K562 (cell line): Measurements from ENCODE around the gene LRRIQ1.

Experiments
- ARNT ChIP-seq, 2 experiments: fragments of 450-650 bp; IDR thresholded peaks; 2 replicates each; pipeline ENCODE4 v1.6.1; 2016; ENCODE audit warnings: mild to moderate bottlenecking in 1 of 2
- ATF1 ChIP-seq, 2 experiments: fragments of 450-650 bp in 1 of 2; IDR thresholded peaks; 2 replicates each; pipeline ENCODE4 v1.6.1; 2016; ENCODE audit warnings: missing compliant biosample characterization in 1 of 2, missing genetic modification characterization in 1 of 2
- C11orf30 ChIP-seq: fragments of 450-650 bp; IDR thresholded peaks from 2 replicates; pipeline ENCODE4 v1.6.1; 2016; ENCODE audit warnings: low read depth, mild to moderate bottlenecking
- EZH2 ChIP-seq: IDR thresholded peaks from 2 replicates; pipeline ENCODE4 v1.6.1; 2012; ENCODE audit warnings: low read depth, mild to moderate bottlenecking, inconsistent platforms, low read length, borderline replicate concordance
- PHF8 ChIP-seq: fragments of 200-600 bp; sonication (generic); IDR thresholded peaks from 2 replicates; pipeline ENCODE4 v1.6.1; 2012; ENCODE audit warnings: mixed run types, mild to moderate bottlenecking, inconsistent platforms, low read length, moderate library complexity, borderline replicate concordance
- RCOR1 ChIP-seq, 2 experiments: IDR thresholded peaks; 2 replicates each; pipeline ENCODE4 v1.6.1; 2012; ENCODE audit warnings: low read depth in 2 of 2, low read length in 2 of 2, borderline replicate concordance in 1 of 2, improper control_type of control experiment in 1 of 2
- SREBF2 ChIP-seq: sonication (generic); formaldehyde crosslinking; IDR thresholded peaks from 2 replicates; pipeline ENCODE4 v1.4.0; 2020; ENCODE audit warnings: mild to moderate bottlenecking, missing genetic modification reagents
- TCF7 ChIP-seq: sonication (generic); IDR thresholded peaks from 2 replicates; pipeline ENCODE4 v1.6.1; 2016; ENCODE audit warnings: antibody characterized with exemption, borderline replicate concordance
- ZKSCAN1 ChIP-seq: fragments of 150-350 bp; IDR thresholded peaks from 2 replicates; pipeline ENCODE4 v1.6.1; 2016; ENCODE audit warnings: low read depth, low read length
- TF ChIP-seq, protein P1 (sequence below): IDR thresholded peaks from 2 replicates; pipeline ENCODE4 v1.6.1; 2016; ENCODE audit warnings: missing genetic modification characterization, missing compliant biosample characterization
- TF ChIP-seq, protein P2 (sequence below), 3 experiments: IDR thresholded peaks in 2 of 3; conservative IDR thresholded peaks in 1 of 3; 2 replicates each; pipeline ENCODE4 v1.5.1; 2011 to 2012; ENCODE audit warnings: low read length in 3 of 3, mild to moderate bottlenecking in 3 of 3, control low read depth in 2 of 3, improper control_type of control experiment in 1 of 3, inconsistent platforms in 1 of 3, low read depth in 1 of 3, mixed read lengths in 1 of 3, moderate library complexity in 1 of 3; ENCODE audit not compliant: insufficient read depth in 2 of 3
- TF ChIP-seq, protein P3 (sequence below), 2 experiments: fragments of 450-650 bp in 1 of 2; sonication (generic) in 1 of 2; formaldehyde crosslinking in 1 of 2; IDR thresholded peaks; 2 replicates each; pipeline versions ENCODE4 v1.7.1 to v1.9.0; 2016 to 2022; ENCODE audit warnings: inconsistent platforms in 1 of 2, mild to moderate bottlenecking in 1 of 2, missing genetic modification reagents in 1 of 2

DNA sequence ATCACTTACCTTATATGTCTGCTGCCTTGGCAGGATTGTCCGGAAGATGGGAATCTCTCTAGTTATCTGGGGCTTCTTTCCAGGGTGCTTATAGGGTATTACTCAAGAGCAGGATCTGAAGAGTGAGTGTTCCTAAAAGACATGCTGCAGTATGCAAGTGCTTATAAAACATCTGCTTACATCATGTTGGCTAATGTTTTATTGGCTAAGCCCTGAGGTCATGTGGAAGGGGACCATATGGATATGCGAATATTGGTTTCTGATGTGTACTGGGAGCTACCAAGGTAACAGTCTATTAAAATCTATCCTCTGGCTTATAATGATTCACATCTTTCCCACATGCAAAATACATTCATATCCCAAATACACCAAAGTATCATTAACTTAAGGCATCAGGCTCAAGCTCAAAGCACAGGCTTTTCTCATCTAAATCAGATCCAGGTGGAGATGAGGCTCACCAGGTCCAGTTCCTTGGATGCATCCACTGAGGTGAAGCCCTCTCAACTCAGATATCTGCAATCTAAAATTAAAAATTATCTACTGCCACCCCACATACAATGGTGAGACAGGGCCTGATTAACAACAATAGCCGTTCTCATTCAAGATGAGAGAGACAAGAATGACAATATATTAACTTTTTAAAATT is 29.8 kb downstream of the LRRIQ1 start:
- TF ChIP-seq ZKSCAN1 (no peak), ARNT (IDR thresholded peaks at IDR 0.05) (no peak), SREBF2 (CRISPR knock-in tag) (no peak), TCF7 (no peak), C11orf30 (no peak), RCOR1 (IDR thresholded peaks at IDR 0.05; ENCODE audit: borderline replicate concordance in 1 of 2, low read depth in 2 of 2, low read length in 2 of 2) (no peak), PHF8 (no peak), EZH2 (no peak), ATF1 (CRISPR knock-in tag; IDR thresholded peaks at IDR 0.05) (no peak), ATF1 (tag; IDR thresholded peaks at IDR 0.05) (no peak)
- TF ChIP-seq, protein P1, sequence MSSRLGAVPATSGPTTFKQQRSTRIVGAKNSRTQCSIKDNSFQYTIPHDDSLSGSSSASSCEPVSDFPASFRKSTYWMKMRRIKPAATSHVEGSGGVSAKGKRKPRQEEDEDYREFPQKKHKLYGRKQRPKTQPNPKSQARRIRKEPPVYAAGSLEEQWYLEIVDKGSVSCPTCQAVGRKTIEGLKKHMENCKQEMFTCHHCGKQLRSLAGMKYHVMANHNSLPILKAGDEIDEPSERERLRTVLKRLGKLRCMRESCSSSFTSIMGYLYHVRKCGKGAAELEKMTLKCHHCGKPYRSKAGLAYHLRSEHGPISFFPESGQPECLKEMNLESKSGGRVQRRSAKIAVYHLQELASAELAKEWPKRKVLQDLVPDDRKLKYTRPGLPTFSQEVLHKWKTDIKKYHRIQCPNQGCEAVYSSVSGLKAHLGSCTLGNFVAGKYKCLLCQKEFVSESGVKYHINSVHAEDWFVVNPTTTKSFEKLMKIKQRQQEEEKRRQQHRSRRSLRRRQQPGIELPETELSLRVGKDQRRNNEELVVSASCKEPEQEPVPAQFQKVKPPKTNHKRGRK = no peak
- TF ChIP-seq, protein P2, sequence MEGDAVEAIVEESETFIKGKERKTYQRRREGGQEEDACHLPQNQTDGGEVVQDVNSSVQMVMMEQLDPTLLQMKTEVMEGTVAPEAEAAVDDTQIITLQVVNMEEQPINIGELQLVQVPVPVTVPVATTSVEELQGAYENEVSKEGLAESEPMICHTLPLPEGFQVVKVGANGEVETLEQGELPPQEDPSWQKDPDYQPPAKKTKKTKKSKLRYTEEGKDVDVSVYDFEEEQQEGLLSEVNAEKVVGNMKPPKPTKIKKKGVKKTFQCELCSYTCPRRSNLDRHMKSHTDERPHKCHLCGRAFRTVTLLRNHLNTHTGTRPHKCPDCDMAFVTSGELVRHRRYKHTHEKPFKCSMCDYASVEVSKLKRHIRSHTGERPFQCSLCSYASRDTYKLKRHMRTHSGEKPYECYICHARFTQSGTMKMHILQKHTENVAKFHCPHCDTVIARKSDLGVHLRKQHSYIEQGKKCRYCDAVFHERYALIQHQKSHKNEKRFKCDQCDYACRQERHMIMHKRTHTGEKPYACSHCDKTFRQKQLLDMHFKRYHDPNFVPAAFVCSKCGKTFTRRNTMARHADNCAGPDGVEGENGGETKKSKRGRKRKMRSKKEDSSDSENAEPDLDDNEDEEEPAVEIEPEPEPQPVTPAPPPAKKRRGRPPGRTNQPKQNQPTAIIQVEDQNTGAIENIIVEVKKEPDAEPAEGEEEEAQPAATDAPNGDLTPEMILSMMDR (IDR thresholded peaks at IDR 0.05 in 2 of 3, conservative IDR thresholded peaks at IDR 0.05 in 1 of 3; ENCODE audit: insufficient read depth in 2 of 3, low read depth in 1 of 3, low read length in 3 of 3) = no peak
- TF ChIP-seq, protein P3, sequence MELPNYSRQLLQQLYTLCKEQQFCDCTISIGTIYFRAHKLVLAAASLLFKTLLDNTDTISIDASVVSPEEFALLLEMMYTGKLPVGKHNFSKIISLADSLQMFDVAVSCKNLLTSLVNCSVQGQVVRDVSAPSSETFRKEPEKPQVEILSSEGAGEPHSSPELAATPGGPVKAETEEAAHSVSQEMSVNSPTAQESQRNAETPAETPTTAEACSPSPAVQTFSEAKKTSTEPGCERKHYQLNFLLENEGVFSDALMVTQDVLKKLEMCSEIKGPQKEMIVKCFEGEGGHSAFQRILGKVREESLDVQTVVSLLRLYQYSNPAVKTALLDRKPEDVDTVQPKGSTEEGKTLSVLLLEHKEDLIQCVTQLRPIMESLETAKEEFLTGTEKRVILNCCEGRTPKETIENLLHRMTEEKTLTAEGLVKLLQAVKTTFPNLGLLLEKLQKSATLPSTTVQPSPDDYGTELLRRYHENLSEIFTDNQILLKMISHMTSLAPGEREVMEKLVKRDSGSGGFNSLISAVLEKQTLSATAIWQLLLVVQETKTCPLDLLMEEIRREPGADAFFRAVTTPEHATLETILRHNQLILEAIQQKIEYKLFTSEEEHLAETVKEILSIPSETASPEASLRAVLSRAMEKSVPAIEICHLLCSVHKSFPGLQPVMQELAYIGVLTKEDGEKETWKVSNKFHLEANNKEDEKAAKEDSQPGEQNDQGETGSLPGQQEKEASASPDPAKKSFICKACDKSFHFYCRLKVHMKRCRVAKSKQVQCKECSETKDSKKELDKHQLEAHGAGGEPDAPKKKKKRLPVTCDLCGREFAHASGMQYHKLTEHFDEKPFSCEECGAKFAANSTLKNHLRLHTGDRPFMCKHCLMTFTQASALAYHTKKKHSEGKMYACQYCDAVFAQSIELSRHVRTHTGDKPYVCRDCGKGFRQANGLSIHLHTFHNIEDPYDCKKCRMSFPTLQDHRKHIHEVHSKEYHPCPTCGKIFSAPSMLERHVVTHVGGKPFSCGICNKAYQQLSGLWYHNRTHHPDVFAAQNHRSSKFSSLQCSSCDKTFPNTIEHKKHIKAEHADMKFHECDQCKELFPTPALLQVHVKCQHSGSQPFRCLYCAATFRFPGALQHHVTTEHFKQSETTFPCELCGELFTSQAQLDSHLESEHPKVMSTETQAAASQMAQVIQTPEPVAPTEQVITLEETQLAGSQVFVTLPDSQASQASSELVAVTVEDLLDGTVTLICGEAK (IDR thresholded peaks at IDR 0.05) = no peak
- TF ChIP-seq, protein P3 (CRISPR knock-in tag; IDR thresholded peaks at IDR 0.05) = no peak
